Type B pancreatic cell (in vitro differentiated cells): ENCODE data around the gene HDGFL3. TPM values are rescaled to one million over a fixed set of nuclear protein-coding genes. Genes with fewer than 3 reads are reported as not detected.
"Not testable (repeated sequence)": the region's sequence is repeated elsewhere in the genome, so short reads cannot be mapped to it uniquely, and the experiment has no call there.

Source experiments
- DNase-seq: peaks from one replicate; pipeline ENCODE4 v3.0.0; 2021; ENCODE audit warnings: mixed read lengths; ENCODE audit not compliant: unreplicated experiment; ENCODE audit errors: extremely low spot score
- H3K27ac Mint-ChIP-seq: 2 replicates; pipeline ENCODE4 v1.8.0; 2021; ENCODE audit warnings: mild to moderate bottlenecking, mixed read lengths
- H3K27me3 Mint-ChIP-seq: 2 replicates; pipeline ENCODE4 v1.8.0; 2021; ENCODE audit warnings: mixed read lengths
- H3K36me3 Mint-ChIP-seq: 2 replicates; pipeline ENCODE4 v1.8.0; 2021; ENCODE audit warnings: mixed read lengths
- H3K4me1 Mint-ChIP-seq: one replicate; pipeline ENCODE4 v1.8.0; 2021; ENCODE audit warnings: mixed read lengths; ENCODE audit not compliant: unreplicated experiment
- H3K4me3 Mint-ChIP-seq: 2 replicates; pipeline ENCODE4 v1.8.0; 2021; ENCODE audit warnings: mild to moderate bottlenecking, mixed read lengths
- H3K9me3 Mint-ChIP-seq: 2 replicates; pipeline ENCODE4 v1.8.0; 2021; ENCODE audit warnings: mixed read lengths
- total RNA-seq: library from RNA; stranded (reverse); gene quantifications from 2 replicates; pipeline ENCODE4 v1.2.1, GENCODE V29; 2021; ENCODE audit warnings: low replicate concordance
- TF ChIP-seq, protein P1 (sequence below): fragments of 200-600 bp; sonication (generic); conservative IDR thresholded peaks from 2 replicates; pipeline ENCODE4 v1.5.0; 2021; ENCODE audit warnings: antibody characterized with exemption, mild to moderate bottlenecking

HDGFL3 gene
- total RNA-seq, 1 donor from 2014 or later, result 78.8 TPM

DNA sequence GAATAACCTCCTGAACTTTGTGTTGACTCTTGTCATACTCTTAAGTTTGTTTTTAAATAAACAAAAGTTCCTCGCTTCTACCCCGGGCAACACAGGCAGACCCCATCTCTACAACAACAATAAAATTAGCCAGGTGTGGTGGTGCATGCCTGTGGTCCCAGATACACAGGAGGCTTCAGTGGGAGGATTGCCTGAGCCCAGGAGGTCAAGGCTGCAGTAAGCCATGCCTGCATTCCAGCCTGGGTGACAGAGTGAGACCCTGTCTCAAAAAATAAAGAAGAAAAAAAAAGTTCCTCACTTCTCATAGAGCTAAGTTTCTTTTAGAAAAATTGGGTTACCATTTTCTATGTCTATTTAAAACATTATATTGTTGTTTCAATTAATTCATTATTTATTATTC lies 29.2 kb downstream of the HDGFL3 start:
- peaks cover 29% of the 10 kb centered on the region for H3K36me3 Mint-ChIP-seq
- no peaks in the 10 kb centered on the region for H3K27me3 Mint-ChIP-seq
- no peak for DNase-seq
- H3K27ac Mint-ChIP-seq, result no peak overlapping the region
- TF ChIP-seq, protein P1, sequence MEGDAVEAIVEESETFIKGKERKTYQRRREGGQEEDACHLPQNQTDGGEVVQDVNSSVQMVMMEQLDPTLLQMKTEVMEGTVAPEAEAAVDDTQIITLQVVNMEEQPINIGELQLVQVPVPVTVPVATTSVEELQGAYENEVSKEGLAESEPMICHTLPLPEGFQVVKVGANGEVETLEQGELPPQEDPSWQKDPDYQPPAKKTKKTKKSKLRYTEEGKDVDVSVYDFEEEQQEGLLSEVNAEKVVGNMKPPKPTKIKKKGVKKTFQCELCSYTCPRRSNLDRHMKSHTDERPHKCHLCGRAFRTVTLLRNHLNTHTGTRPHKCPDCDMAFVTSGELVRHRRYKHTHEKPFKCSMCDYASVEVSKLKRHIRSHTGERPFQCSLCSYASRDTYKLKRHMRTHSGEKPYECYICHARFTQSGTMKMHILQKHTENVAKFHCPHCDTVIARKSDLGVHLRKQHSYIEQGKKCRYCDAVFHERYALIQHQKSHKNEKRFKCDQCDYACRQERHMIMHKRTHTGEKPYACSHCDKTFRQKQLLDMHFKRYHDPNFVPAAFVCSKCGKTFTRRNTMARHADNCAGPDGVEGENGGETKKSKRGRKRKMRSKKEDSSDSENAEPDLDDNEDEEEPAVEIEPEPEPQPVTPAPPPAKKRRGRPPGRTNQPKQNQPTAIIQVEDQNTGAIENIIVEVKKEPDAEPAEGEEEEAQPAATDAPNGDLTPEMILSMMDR, result no peak
- peaks cover 6% of the 10 kb centered on the region for H3K4me1 Mint-ChIP-seq
- no peak overlapping the region for H3K4me3 Mint-ChIP-seq
- no peaks in the 10 kb centered on the region for H3K9me3 Mint-ChIP-seq

DNA sequence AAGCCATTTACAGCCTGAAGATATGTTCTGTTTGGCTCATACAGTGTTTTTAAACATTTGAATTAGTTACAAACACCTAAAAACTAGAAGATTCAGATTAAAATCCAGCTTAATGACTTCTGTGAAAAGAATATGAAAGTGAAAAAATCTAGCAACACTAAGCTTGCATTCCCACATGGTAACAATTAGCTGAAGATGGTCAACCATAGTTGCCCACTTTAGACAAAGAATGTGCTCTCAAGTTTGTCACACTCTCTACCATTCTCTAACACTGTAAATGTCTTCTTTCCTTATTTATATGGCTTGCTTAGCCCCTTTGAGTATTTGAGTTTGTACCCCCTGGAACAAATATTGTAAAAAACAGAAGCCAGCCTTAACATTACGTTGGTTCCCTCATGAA lies 32.7 kb downstream of the HDGFL3 start:
- Mint-ChIP-seq H3K27ac (no peak overlapping the region), H3K4me3 (no peak overlapping the region), H3K27me3 (no peaks in the 10 kb centered on the region), H3K36me3 (peaks cover 22% of the 10 kb centered on the region), H3K4me1 (peaks cover 6% of the 10 kb centered on the region), H3K9me3 (peaks cover 7% of the 10 kb centered on the region)
- no peak for DNase-seq
- TF ChIP-seq, protein P1, result no peak

DNA sequence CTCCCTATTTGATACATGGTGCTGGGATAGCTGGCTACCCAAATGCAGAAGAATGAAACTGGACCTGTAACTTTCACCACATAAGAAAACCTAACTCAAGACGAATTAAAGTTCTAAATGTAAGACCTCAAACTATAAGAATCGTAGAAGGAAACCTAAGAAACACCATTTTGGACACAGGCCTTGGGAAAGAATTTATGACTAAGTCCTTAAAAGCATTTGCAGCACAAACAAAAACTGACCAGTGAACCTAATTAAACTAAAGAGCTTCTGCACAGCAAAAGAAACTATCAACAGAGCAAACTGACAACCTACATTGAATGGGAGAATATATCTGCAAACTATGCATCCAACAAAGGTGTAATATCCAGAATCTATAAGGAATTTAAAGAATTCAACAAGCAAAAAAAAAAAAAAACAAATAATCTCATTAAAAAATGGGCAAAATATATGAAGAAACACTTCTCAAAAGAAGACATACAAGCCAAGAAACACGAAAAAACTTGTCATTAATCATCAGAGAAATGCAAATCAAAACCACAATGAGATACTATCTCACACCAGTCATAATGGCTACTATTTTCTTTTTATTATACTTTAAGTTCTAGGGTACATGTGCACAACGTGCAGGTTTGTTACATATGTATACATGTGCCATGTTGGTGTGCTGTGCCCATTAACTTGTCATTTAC lies 37.0 kb downstream of the HDGFL3 start:
- Mint-ChIP-seq H3K4me1 (no peaks in the 10 kb centered on the region), H3K27me3 (no peaks in the 10 kb centered on the region), H3K36me3 (peaks cover 40% of the 10 kb centered on the region), H3K27ac (no peak overlapping the region), H3K9me3 (peaks cover 27% of the 10 kb centered on the region), H3K4me3 (no peak overlapping the region)
- DNase-seq, result no peak
- TF ChIP-seq, protein P1, result no peak

DNA sequence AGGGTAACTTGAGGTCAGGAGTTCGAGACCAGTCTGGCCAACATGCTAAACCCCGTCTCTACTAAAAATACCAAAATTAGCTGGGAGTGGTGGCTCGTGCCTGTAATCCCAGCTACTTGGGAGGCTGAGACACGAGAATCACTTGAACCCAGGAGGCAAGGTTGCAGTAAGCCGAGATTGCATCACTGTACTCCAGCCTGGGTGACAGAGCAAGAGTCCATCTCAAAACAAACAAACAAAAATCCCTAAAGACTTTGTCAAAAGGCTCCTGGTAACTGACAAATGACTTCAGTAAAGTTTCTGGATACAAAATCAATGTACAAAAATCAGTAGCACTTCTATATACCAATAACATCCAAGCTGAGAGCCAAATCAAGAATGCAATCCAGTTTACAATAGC lies 38.0 kb downstream of the HDGFL3 start:
- not testable (repeated sequence) for DNase-seq, H3K4me1 Mint-ChIP-seq, H3K27ac Mint-ChIP-seq, H3K27me3 Mint-ChIP-seq, H3K4me3 Mint-ChIP-seq
- H3K36me3 Mint-ChIP-seq, result peaks cover 44% of the 10 kb centered on the region
- peaks cover 27% of the 10 kb centered on the region for H3K9me3 Mint-ChIP-seq

DNA sequence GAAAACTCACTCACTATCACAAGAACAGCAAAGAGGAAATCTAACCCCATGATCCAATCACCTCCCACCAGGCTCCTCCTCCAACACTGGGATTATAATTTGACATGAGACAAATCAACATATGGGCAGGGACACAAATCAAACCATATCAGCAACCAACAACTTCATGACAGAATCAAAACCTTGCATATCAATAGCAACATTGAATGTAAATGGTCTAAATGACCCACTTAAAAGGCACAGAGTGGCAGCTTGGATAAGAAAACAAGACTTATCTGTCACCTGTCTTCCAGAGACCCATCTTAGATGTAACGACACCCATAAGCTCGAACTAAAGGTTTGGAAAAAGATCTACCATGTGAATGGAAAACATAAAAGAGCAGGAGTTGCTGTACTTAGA lies 40.8 kb downstream of the HDGFL3 start:
- Mint-ChIP-seq H3K27ac (no peak overlapping the region), H3K4me1 (peaks cover 3% of the 10 kb centered on the region), H3K9me3 (peaks cover 27% of the 10 kb centered on the region), H3K36me3 (peaks cover 54% of the 10 kb centered on the region), H3K4me3 (no peak overlapping the region), H3K27me3 (no peaks in the 10 kb centered on the region)
- TF ChIP-seq, protein P1, result no peak
- DNase-seq, result no peak

DNA sequence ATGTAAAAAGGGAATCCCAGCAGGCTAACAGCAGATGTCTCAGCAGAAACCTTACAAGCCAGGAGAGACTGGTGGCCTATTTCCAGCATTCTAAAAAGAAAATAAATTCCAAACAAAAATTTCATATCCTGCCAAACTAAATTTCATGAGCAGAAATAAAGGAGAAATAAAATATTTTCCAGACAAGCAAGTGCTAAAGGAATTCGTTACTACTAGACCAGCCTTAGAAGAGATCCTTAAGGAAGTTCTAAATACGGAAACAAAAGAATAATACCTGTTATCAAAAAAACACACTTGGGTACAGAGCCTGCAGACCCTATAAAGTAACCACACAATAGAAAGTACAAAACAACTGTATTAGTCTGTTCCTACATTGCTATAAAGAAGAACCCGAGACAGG lies 41.4 kb downstream of the HDGFL3 start:
- DNase-seq, result no peak
- Mint-ChIP-seq H3K27me3 (no peaks in the 10 kb centered on the region), H3K9me3 (peaks cover 27% of the 10 kb centered on the region), H3K4me3 (no peak overlapping the region), H3K36me3 (peaks cover 54% of the 10 kb centered on the region), H3K4me1 (peaks cover 3% of the 10 kb centered on the region), H3K27ac (no peak overlapping the region)
- TF ChIP-seq, protein P1, result no peak
